Left ventricle myocardium inferior (tissue), 1 donor: ENCODE measurements around the gene TERB2. TPM values are rescaled to one million over a fixed set of nuclear protein-coding genes. Genes with fewer than 3 reads are reported as not detected.

Experiments
- DNase-seq: peaks from one replicate; pipeline ENCODE4 v3.0.0-alpha.2; 2020
- H3K27ac ChIP-seq: fragments of 200-600 bp; replicated peaks from 2 replicates; pipeline ENCODE4 v1.8.0; 2021
- H3K27me3 ChIP-seq: fragments of 200-600 bp; 2 replicates; pipeline ENCODE4 v1.8.0; 2021; ENCODE audit warnings: low read depth
- H3K36me3 ChIP-seq: fragments of 200-600 bp; 2 replicates; pipeline ENCODE4 v1.8.0; 2021
- H3K4me1 ChIP-seq: fragments of 200-600 bp; 2 replicates; pipeline ENCODE4 v1.8.0; 2021
- H3K4me3 ChIP-seq: fragments of 200-600 bp; 2 replicates; pipeline ENCODE4 v1.8.0; 2021; ENCODE audit warnings: mild to moderate bottlenecking, moderate library complexity
- H3K9me3 ChIP-seq: fragments of 200-600 bp; replicated peaks from 2 replicates; pipeline ENCODE4 v1.8.0; 2021
- intact Hi-C: fragments of 100-400 bp; cut with micrococcal nuclease; formaldehyde crosslinking; loops from one replicate; pipeline ENCODE4 v1.11.0; 2022
- total RNA-seq: library from RNA; stranded (reverse); fragmentation: NEBNext Ultra II Directional; extraction: Animal tissue kit (Norgen Biotek cat#: 25700); gene quantifications from one replicate; pipeline ENCODE4 v1.2.1, GENCODE V29; 2021
- TF ChIP-seq, protein P1 (sequence below): fragments of 200-600 bp; IDR thresholded peaks from 2 replicates; pipeline ENCODE4 v1.8.0; 2021; ENCODE audit warnings: antibody characterized with exemption, mild to moderate bottlenecking, borderline replicate concordance
- donor health status: DM: no; HTN: yes; CAD: no; lungs with severe emphysema.

The TERB2 gene
- total RNA-seq, 1 donor from 2014 or later: not detected

- no peak overlapping the region for H3K27ac ChIP-seq
- intact Hi-C loops: no loop called here
- H3K27me3 ChIP-seq: no peaks in the 10 kb centered on the region
- H3K4me1 ChIP-seq: peaks cover 33% of the 10 kb centered on the region
- peaks cover 3% of the 10 kb centered on the region for H3K36me3 ChIP-seq
- H3K9me3 ChIP-seq: no peaks in the 10 kb centered on the region
- TF ChIP-seq, protein P1, sequence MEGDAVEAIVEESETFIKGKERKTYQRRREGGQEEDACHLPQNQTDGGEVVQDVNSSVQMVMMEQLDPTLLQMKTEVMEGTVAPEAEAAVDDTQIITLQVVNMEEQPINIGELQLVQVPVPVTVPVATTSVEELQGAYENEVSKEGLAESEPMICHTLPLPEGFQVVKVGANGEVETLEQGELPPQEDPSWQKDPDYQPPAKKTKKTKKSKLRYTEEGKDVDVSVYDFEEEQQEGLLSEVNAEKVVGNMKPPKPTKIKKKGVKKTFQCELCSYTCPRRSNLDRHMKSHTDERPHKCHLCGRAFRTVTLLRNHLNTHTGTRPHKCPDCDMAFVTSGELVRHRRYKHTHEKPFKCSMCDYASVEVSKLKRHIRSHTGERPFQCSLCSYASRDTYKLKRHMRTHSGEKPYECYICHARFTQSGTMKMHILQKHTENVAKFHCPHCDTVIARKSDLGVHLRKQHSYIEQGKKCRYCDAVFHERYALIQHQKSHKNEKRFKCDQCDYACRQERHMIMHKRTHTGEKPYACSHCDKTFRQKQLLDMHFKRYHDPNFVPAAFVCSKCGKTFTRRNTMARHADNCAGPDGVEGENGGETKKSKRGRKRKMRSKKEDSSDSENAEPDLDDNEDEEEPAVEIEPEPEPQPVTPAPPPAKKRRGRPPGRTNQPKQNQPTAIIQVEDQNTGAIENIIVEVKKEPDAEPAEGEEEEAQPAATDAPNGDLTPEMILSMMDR: no peak
- no peak for DNase-seq
- H3K4me3 ChIP-seq: no peak overlapping the region
These were observed 70.7 kb downstream of the TERB2 start for GRCh38 chr15:45027220-45027619.

Other genes with a start within 250 kb of the TERB2 start
- 3.7 TPM for gene PATL2, start 245.4 kb upstream of the TERB2 start, total RNA-seq
- 1,128 TPM for gene B2M, start 245.2 kb upstream of the TERB2 start, total RNA-seq
- 57.6 TPM for gene TRIM69, start 220.2 kb upstream of the TERB2 start, total RNA-seq
- 13.6 TPM for gene SORD, start 66.5 kb downstream of the TERB2 start, total RNA-seq
- 0.05 TPM for gene DUOX2, start 157.5 kb downstream of the TERB2 start, total RNA-seq
- not detected for gene DUOXA2, start 157.6 kb downstream of the TERB2 start, total RNA-seq
- gene DUOXA1, start 173.2 kb downstream of the TERB2 start, total RNA-seq: 0.30 TPM
- gene DUOX1, start 173.3 kb downstream of the TERB2 start, total RNA-seq: 0.80 TPM
- 4.4 TPM for gene SHF, start 231.3 kb downstream of the TERB2 start, total RNA-seq